Osteoblast (primary cell): ENCODE results near the gene RPS6KA3. TPM values are rescaled to one million over a fixed set of nuclear protein-coding genes. Genes with fewer than 3 reads are reported as not detected.

ENCODE experiments used
- DNase-seq: peaks from one replicate; pipeline ENCODE4 v3.0.0; 2011; ENCODE audit warnings: low spot score, mixed read lengths; ENCODE audit not compliant: insufficient read length; ENCODE audit errors: missing footprints
- H2AFZ ChIP-seq: 2 replicates; pipeline ENCODE4 v1.6.0; 2011; ENCODE audit warnings: mild to moderate bottlenecking, low read length
- H3K27ac ChIP-seq: 2 replicates; pipeline ENCODE4 v1.5.1; 2011; ENCODE audit warnings: mild to moderate bottlenecking, low read depth, low read length, moderate library complexity
- H3K27me3 ChIP-seq: 2 replicates; pipeline ENCODE4 v1.6.0; 2012; ENCODE audit warnings: mild to moderate bottlenecking, control low read depth, inconsistent platforms, low read length, moderate library complexity; ENCODE audit not compliant: insufficient read depth
- H3K36me3 ChIP-seq: 2 replicates; pipeline ENCODE4 v1.5.1; 2011; ENCODE audit warnings: mild to moderate bottlenecking, low read length, control low read depth, moderate library complexity; ENCODE audit not compliant: insufficient read depth
- H3K4me1 ChIP-seq: 2 replicates; pipeline ENCODE4 v1.5.1; 2011; ENCODE audit warnings: mild to moderate bottlenecking, low read length, control low read depth, moderate library complexity; ENCODE audit not compliant: insufficient read depth
- H3K4me2 ChIP-seq: 2 replicates; pipeline ENCODE4 v1.6.0; 2011; ENCODE audit warnings: mild to moderate bottlenecking, low read length; ENCODE audit not compliant: insufficient read depth
- H3K4me3 ChIP-seq: fragments of 200-600 bp; sonication (generic); 3 replicates; pipeline ENCODE4 v1.5.1; 2012; ENCODE audit warnings: mild to moderate bottlenecking, low read length, inconsistent platforms; ENCODE audit not compliant: insufficient read depth
- H3K79me2 ChIP-seq: 2 replicates; pipeline ENCODE4 v1.6.0; 2012; ENCODE audit warnings: mild to moderate bottlenecking, low read length, control low read depth, inconsistent platforms; ENCODE audit not compliant: insufficient read depth
- H3K9me3 ChIP-seq: 2 replicates; pipeline ENCODE4 v1.5.1; 2011; ENCODE audit warnings: low read depth, low read length, control low read depth
- H4K20me1 ChIP-seq: 2 replicates; pipeline ENCODE4 v1.6.0; 2012; ENCODE audit warnings: mild to moderate bottlenecking, low read length, control low read depth; ENCODE audit not compliant: insufficient read depth
- CTCF ChIP-seq: IDR thresholded peaks from 2 replicates; pipeline ENCODE4 v1.5.1; 2011; ENCODE audit warnings: mild to moderate bottlenecking, low read depth, low read length, moderate library complexity; ENCODE audit errors: extremely low read depth
- total RNA-seq: library from RNA; depleted of rRNA; stranded (reverse); fragments of >200 nt; gene quantifications from 2 replicates; pipeline ENCODE4 v1.2.3, GENCODE V29; 2012

RPS6KA3 gene
- total RNA-seq, 1 donor, result 54.6 TPM

GRCh38 chrX:20231598-20231997, 35.1 kb downstream of the RPS6KA3 start:
- peaks cover 5% of the 10 kb centered on the region for H3K79me2 ChIP-seq
- no peaks in the 10 kb centered on the region for H4K20me1 ChIP-seq
- no peaks in the 10 kb centered on the region for H3K9me3 ChIP-seq
- no peaks in the 10 kb centered on the region for H3K27me3 ChIP-seq
- no peak overlapping the region for H2AFZ ChIP-seq
- no peak for DNase-seq
- H3K4me2 ChIP-seq, result no peak overlapping the region
- no peak overlapping the region for H3K4me3 ChIP-seq
- no peaks in the 10 kb centered on the region for H3K4me1 ChIP-seq
- TF ChIP-seq CTCF, result no peak
- no peak overlapping the region for H3K27ac ChIP-seq
- H3K36me3 ChIP-seq, result no peaks in the 10 kb centered on the region

GRCh38 chrX:20230406-20230805, 36.3 kb downstream of the RPS6KA3 start:
- no peaks in the 10 kb centered on the region for H3K79me2 ChIP-seq
- H3K36me3 ChIP-seq, result no peaks in the 10 kb centered on the region
- no peak overlapping the region for H3K4me3 ChIP-seq
- H4K20me1 ChIP-seq, result no peaks in the 10 kb centered on the region
- no peak for TF ChIP-seq CTCF
- H3K27ac ChIP-seq, result no peak overlapping the region
- H2AFZ ChIP-seq, result no peak overlapping the region
- no peaks in the 10 kb centered on the region for H3K9me3 ChIP-seq
- no peak overlapping the region for H3K4me2 ChIP-seq
- H3K4me1 ChIP-seq, result no peaks in the 10 kb centered on the region
- DNase-seq, result no peak
- H3K27me3 ChIP-seq, result no peaks in the 10 kb centered on the region

- no peak for TF ChIP-seq CTCF
- Histone ChIP-seq H3K4me2 (no peak overlapping the region), H3K9me3 (no peaks in the 10 kb centered on the region), H3K27ac (no peak overlapping the region), H3K36me3 (no peaks in the 10 kb centered on the region), H3K79me2 (no peaks in the 10 kb centered on the region), H3K4me3 (no peak overlapping the region), H3K4me1 (peaks cover 3% of the 10 kb centered on the region), H2AFZ (no peak overlapping the region), H4K20me1 (no peaks in the 10 kb centered on the region), H3K27me3 (no peaks in the 10 kb centered on the region)
- no peak for DNase-seq
Observed at GRCh38 chrX:20229155-20229554, 37.6 kb downstream of the RPS6KA3 start.

GRCh38 chrX:20228245-20228644, 38.5 kb downstream of the RPS6KA3 start:
- Histone ChIP-seq H3K79me2 (no peaks in the 10 kb centered on the region), H3K9me3 (no peaks in the 10 kb centered on the region), H2AFZ (no peak overlapping the region), H3K4me3 (no peak overlapping the region), H4K20me1 (no peaks in the 10 kb centered on the region), H3K4me2 (no peak overlapping the region), H3K27ac (no peak overlapping the region), H3K4me1 (peaks cover 3% of the 10 kb centered on the region), H3K27me3 (no peaks in the 10 kb centered on the region), H3K36me3 (no peaks in the 10 kb centered on the region)
- DNase-seq, result no peak
- TF ChIP-seq CTCF, result no peak
